H1 (cell line): ENCODE measurements around the gene MALT1. TPM values are rescaled to one million over a fixed set of nuclear protein-coding genes. Genes with fewer than 3 reads are reported as not detected.

ENCODE experiments used
- BRCA1 ChIP-seq: IDR thresholded peaks from 2 replicates; pipeline ENCODE4 v1.6.1; 2012; ENCODE audit warnings: low read depth, low read length, improper control_type of control experiment
- CHD7 ChIP-seq: fragments of 300-600 bp; sonication (generic); IDR thresholded peaks from 2 replicates; pipeline ENCODE4 v1.7.1; 2012; ENCODE audit warnings: low read length, moderate library complexity, mild to moderate bottlenecking, inconsistent platforms; ENCODE audit not compliant: insufficient replicate concordance
- EGR1 ChIP-seq: IDR thresholded peaks from 2 replicates; pipeline ENCODE4 v1.6.1; 2011; ENCODE audit warnings: low read depth, low read length, borderline replicate concordance
- GTF2F1 ChIP-seq: IDR thresholded peaks from 2 replicates; pipeline ENCODE4 v1.6.1; 2012; ENCODE audit warnings: low read depth, low read length, improper control_type of control experiment, borderline replicate concordance
- NANOG ChIP-seq: IDR thresholded peaks from 2 replicates; pipeline ENCODE4 v1.6.1; 2011; ENCODE audit warnings: low read length, low read depth, mild to moderate bottlenecking, inconsistent platforms; ENCODE audit not compliant: insufficient read depth, poor library complexity, severe bottlenecking
- SAP30 ChIP-seq: fragments of 300-600 bp; sonication (generic); IDR thresholded peaks from 2 replicates; pipeline ENCODE4 v1.7.1; 2012; ENCODE audit warnings: low read length, moderate library complexity, mild to moderate bottlenecking, inconsistent platforms; ENCODE audit not compliant: insufficient read depth, insufficient replicate concordance
- TEAD4 ChIP-seq: IDR thresholded peaks from 2 replicates; pipeline ENCODE4 v1.6.1; 2012; ENCODE audit warnings: low read depth, low read length, inconsistent platforms, mixed read lengths
- polyA plus RNA-seq, 7 experiments: library from polyadenylated mRNA; depleted of rRNA in 3 of 7; stranded (reverse) in 5 of 7; unstranded in 2 of 7; fragments of >200 nt in 5 of 7; fragments of 200-250 nt in 2 of 7; gene quantifications; 1 replicate in 5 of 7; 2 replicates in 1 of 7; 4 replicates in 1 of 7; pipeline versions ENCODE4 v1.2.1 to v1.2.3, GENCODE V29; 2011 to 2013; ENCODE audit warnings: missing spikeins in 2 of 7, mixed read lengths in 2 of 7
- total RNA-seq: library from RNA; stranded (reverse); fragmentation: NEBNext Ultra II Directional; extraction: Animal tissue kit (Norgen Biotek cat#: 25700); gene quantifications from 2 replicates; pipeline ENCODE4 v1.2.1, GENCODE V29; 2021

The MALT1 gene
- total and polyA plus RNA-seq, 2 of the 8 experiments (the other 6 are each of a cell fraction or from before 2014, with no cell fraction given), result 10.7 to 25.9 TPM

GRCh38 chr18:58727776-58728500 lies 56.7 kb downstream of the MALT1 start (continued):
- TF ChIP-seq NANOG (no peak), TEAD4 (no peak), SAP30 (no peak), BRCA1 (no peak), EGR1 (no peak), GTF2F1 (no peak), CHD7 (no peak)
